Left ventricle myocardium superior (tissue), 1 donor: ENCODE data around the gene CIAO2A. TPM values are rescaled to one million over a fixed set of nuclear protein-coding genes. Genes with fewer than 3 reads are reported as not detected.
"Not testable (repeated sequence)": the region's sequence is repeated elsewhere in the genome, so short reads cannot be mapped to it uniquely, and the experiment has no call there.

Experiments
- ATAC-seq: fragments of 200-7000 bp; cut with Tn5 transposase; one replicate; pipeline ENCODE4 v1.9.1; 2020; ENCODE audit warnings: mild to moderate bottlenecking, moderate library complexity
- DNase-seq: peaks from one replicate; pipeline ENCODE4 v3.0.0-alpha.2; 2020
- intact Hi-C: fragments of 100-400 bp; cut with micrococcal nuclease; formaldehyde crosslinking; loops from one replicate; pipeline ENCODE4 v1.11.0; 2022
- total RNA-seq: library from RNA; stranded (reverse); fragmentation: NEBNext Ultra II Directional; extraction: Animal tissue kit (Norgen Biotek cat#: 25700); gene quantifications from one replicate; pipeline ENCODE4 v1.2.1, GENCODE V29; 2021
- donor health status: DM: no; HTN: yes; CAD: no; lungs with severe emphysema.

Gene CIAO2A
- total RNA-seq, 1 donor from 2014 or later: 72.2 TPM

- no peak for ATAC-seq
- no peak for DNase-seq
- intact Hi-C loops: no loop called here
These were observed 3.1 kb downstream of the CIAO2A start for GRCh38 chr15:64090527-64090926.

DNA sequence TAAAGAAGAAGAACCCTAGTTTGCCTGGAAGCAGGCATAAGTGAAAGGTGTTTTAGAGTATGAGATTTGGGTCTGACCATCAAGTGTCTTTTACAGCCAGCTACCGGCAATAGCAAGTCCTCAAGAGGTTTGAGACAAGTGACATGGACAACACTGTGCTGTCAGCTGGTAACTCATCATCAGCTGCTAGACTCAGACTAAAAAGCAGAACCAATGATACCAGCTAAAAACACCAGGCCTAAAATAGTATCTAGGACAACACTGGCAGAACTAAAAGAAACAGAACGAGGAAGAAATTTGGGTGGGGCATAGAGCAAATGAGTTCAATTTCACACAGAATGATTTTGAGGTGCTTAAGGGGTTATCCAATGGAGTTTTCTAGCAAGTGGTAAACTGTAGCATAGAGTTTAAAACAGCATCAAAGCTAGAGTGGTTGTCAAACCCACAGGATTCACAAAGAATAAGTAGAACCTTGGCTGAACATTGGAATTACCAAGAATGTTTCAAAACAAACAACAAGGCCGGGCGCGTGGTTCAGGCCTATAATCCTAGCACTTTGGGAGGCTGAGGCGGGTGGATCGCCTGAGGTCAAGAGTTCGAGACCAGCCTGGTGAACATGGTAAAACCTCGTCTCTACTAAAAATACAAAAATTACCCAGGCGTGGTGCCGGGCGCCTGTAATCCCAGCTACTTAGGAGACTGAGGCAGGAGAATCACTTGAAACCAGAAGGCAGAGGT, 3.9 kb downstream of the CIAO2A start:
- peak; percentile 18 for ATAC-seq

DNA sequence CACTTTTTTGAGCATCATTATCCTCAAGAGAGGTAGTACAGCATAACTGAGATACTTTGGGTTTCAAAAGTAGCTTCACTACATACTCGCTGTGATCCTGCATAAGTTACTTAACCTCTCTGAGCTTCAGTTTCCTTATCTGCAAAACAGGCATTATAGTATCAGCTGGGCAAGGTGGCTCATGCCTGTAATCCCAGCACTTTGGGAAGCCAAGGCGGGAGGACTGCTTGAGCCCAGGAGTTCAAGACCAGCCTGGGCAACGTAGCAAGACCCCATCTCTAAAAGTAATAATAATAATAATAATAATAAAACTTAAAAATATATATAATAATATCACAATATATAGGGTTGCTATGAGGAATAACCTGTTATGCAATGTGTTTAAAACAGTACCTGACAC, 10.9 kb downstream of the CIAO2A start:
- intact Hi-C loops: no loop called here
- ATAC-seq (no peak), DNase-seq (no peak)

More for the DNA sequence above, 3.9 kb downstream of the CIAO2A start:
- no peak for DNase-seq
- intact Hi-C loops: no loop called here

GRCh38 chr15:64073496-64073895, 20.1 kb downstream of the CIAO2A start:
- ATAC-seq, intact Hi-C loops, DNase-seq: not testable (repeated sequence)

DNA sequence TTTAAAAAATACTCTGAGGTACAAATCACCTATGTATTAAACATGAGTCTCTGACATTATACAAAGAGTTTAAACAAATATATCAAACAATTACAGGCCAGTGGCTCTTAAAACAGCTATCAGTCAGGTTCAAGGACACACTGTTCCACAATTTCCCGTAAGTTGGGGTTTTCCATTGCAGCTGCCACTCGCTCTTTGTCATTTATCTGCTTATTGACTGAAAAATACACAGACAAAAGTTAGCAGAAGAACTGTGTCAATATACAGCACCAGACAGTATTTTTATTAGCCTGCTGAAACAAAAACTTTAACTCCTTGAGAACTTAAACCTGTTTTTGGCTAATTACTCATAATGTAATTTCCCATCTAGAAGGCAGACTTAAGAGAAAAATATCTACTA, 20.8 kb downstream of the CIAO2A start:
- intact Hi-C loops: no loop called here
- DNase-seq: no peak
- ATAC-seq: no peak

DNA sequence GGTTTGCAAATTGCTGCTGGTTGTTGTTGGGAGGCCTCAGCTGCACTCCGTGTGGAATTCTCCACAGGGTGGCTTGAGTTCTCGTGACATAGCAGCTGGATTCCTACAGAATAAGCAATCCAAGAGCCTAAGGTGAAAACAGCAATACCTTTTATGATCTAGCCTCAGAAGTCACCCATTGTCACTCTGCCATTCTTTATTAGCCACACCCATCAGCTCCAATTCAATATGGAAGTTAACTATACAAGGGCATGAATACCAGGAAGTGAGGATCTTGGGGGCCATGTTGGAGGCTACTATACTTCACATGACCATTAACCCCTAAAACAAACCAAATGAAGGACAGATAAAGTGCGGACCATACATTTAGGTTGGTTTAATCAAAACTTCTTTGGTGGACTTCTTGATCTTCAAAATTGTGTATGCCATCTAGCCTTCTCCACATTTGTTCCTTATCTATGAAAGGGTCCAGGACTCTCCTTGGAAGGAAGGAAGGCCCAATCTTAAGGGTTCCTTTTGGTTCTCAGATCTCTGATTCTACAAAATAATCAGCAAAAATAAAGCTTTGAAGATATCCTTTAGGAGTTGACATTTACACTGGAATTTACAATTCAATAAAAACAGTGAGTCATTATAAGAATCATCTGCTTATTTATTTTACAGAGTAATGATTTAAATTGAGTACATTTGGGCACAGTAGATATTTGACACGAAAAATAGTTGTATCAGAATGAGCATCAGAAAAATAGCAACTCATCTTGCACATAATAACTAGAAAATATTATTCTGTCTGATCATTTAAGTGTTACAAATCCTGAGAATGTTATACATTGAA, 21.5 kb downstream of the CIAO2A start:
- no peak for DNase-seq
- no peak for ATAC-seq
- intact Hi-C loops: no loop called here

DNA sequence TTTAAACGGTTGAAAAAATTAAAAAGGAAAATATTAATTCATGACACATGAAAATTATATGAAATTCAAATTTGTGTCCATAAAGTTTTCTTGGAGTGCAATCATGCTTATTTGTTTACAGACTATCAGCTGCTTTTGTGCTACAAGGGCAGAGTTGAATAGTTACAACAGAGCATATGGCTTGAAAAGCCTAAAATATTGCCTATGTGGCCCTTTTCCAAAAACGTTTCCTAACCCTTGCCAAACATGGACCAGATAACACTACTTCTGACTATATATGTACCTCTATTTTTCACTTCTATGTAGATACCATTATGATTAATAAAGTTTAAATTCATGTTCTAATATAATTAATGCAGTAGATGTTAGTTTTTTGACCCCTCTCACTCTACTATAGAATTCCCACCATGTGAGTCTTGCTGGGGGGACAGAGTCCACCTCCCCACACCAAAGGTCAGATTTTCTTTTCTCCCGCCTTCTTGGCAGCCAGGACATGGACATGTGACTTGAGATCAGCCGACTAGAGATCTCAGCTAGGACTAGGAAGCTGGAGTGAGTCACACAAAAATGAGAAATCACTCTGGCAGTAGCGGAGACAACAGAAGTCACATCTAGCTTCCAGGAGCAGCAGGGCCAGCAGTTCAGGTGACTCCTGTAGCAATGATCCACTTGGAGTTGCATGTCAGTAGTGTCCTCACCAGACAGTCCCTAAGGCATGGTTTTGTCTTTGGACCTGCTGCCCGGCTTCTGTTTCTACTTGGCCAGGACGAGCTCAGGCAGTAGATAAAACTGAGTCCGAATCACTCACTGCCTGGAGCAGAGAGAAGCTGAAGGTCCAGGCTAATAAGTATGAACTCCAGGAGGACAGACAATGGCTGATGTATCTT, 22.4 kb downstream of the CIAO2A start:
- ATAC-seq (peak; percentile 66), DNase-seq (no peak)
- intact Hi-C loops: no loop called here

DNA sequence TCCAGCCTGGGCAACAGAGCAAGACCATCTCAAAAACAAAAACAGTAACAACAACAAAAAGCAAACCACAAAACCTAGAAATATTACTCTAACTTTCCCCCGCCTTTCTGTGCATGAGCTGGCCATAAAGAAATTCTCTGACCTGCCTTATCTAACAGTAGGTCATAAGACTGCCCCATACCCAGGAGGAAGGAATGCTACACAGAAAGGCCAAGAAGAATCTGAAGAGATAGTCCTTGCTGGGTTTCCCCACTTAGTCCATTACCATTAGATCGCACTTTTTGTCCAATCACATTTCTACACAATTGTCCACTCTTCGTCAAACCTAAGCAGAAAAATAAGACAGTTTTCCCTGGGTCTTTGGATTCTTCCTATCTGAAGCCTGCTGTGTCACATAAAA, 23.5 kb downstream of the CIAO2A start:
- intact Hi-C loops: no loop called here
- DNase-seq: no peak
- ATAC-seq: no peak

- intact Hi-C loops: loop anchor here (5.0 kb wide), 1 partner anchor 316 kb away; no protein-coding TSS in a partner anchor
- DNase-seq (no peak), ATAC-seq (no peak)
These were observed 25.5 kb downstream of the CIAO2A start for GRCh38 chr15:64068133-64068532.

DNA sequence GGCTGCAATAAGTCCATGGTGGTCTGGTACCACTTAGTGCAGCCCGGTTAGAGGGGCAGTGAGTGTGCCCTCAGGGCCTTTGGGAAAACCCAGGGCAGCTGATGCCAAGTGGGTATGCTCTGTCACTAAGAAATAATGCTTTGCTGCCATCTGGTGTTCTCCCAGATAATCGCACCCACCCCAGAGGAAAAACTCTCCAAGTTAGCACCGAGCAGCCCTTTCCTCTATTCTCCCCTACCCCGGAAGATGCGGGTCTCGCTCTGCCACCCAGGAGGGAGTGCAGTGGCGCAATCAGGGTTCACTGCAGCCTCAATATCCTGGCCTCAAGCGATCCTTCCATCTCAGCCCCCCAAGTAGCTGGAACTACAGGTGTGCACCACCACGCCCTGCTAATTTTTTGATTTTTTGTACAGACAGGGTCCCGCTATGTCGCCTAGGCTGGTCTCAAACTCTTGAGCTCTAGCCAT, 26.0 kb downstream of the CIAO2A start:
- DNase-seq (no peak), ATAC-seq (peak; percentile 74)

GRCh38 chr15:64066451-64066850, 27.2 kb downstream of the CIAO2A start:
- ATAC-seq: no peak
- DNase-seq: no peak
- intact Hi-C loops: loop anchor here (5.0 kb wide), 1 partner anchor 314 kb away; no protein-coding TSS in a partner anchor

More for the DNA sequence above, 26.0 kb downstream of the CIAO2A start:
- intact Hi-C loops: loop anchor here (5.0 kb wide), 1 partner anchor 315 kb away; no protein-coding TSS in a partner anchor

DNA sequence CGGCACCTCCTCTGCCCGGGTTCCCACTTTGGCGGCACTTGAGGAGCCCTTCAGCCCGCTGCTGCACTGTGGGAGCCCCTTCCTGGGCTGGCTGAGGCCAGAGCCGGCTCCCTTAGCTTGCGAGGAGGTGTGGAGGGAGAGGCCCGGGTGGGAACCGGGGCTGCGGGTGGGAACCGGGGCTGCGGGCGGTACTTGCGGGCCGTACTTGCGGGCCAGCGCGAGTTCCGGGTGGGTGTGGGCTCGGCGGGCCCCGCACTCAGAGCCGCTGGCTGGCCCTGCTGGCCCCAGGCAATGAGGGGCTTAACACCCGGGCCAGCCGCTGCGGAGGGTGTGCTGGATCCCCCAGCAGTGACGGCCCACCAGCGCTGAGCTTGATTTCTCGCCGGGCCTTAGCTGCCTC, 32.9 kb downstream of the CIAO2A start:
- no peak for ATAC-seq
- intact Hi-C loops: no loop called here
- DNase-seq: no peak

DNA sequence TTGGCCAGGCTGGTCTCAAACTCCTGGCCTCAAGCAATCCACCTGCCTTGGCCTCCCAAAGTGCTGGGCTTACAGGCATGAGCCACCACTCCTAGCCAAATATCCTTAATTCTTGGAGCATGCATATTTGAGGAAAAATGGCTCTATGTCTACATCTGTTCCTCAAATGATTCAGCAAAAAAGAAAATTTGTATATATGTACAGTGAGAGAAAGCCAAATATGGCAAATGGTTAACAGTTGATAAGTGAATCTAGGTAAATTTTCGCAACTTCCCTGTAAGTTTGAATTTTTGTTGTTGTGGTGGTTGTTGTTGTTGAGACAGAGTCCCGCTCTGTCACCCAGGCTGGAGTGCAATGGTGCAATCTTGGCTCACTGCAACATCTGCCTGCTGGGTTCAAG, 34.5 kb downstream of the CIAO2A start:
- ATAC-seq, intact Hi-C loops, DNase-seq: not testable (repeated sequence)

GRCh38 chr15:64058279-64058678, 35.4 kb downstream of the CIAO2A start:
- ATAC-seq (no peak), DNase-seq (no peak)
- intact Hi-C loops: no loop called here

GRCh38 chr15:64053674-64054073, 40.0 kb downstream of the CIAO2A start:
- ATAC-seq, DNase-seq, intact Hi-C loops: not testable (repeated sequence)

DNA sequence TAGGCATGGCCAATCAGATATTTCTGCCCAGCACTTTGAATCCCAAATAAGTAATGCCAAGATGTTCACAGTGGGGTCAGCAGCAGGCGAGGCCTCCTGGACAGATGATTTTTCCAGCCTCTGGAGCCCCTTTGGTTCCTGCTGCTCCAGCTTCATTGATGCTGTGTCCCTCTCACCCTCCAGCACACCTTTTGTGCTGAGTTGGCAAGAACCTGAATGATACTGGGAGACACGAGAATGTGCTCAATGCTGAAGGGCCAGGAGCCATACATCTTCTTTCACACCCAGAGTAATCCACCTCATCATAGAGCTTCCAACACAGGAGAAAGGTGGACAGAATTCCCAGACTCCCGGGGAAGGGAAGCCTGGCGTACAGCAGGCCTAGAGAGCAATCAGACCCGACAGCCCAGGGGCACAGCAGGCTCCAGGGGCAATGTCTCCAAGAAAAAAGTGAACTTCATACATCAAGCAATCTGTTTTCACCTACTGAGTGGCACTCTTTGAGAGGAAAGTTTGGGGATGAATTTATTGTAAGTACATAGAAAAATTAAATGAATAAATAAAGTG, 40.6 kb downstream of the CIAO2A start:
- intact Hi-C loops: no loop called here
- ATAC-seq (no peak), DNase-seq (no peak)

DNA sequence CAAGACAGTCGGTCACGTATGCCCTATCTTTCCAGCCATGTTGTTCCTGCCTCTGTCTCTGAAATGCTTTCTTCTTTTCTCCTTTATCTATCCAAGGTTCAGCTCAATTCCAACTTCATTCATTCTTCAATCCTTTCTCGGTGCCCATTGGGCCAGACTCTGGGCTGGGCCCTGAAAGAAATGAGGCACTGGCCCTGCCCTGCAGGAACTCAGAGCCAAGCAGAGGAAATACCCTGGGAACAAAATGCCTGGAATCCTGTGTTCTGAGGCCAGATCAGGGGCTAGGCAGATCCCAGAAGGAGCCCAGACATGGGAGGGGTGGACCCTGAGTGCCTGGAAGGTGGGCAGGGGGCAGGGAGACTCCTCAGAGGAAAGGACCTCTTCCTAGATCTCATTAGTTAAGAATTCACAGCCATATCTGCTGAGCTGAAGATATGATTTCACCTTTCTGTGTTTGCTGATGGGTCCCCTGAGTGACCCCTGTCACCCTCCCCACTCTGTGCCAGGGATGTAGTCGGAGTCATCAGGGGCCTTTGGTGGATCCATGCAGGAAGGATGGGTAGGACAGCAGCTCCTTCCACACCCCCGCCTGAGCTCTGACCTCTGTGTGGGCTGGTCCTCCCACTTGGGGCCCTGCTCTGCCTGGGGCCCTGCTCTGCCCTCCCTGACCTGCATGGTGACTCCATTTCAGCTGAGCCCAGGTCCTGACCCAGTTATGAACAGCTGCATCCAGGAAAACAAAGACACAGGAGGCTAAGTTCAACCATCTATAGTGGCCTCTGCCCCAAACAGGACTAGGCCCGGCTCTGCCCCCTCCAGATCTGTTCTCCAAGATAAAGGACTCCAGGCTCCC, 42.0 kb downstream of the CIAO2A start:
- DNase-seq: no peak
- no peak for ATAC-seq
- intact Hi-C loops: no loop called here

DNA sequence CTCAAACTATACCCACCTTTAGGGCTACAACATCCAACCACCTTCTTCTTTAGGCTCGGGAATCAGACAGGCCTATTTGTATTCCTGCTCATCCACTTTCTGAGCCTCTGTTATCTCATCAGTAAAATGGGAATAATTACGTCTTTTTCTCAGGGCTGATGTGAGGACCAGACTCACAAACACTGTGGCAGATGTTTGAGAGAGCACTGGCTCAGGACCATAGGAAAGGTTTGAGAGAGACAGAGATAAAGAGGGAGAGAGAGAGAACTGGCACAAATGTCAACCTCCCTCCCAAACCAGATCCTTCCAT, 42.6 kb downstream of the CIAO2A start:
- no peak for DNase-seq
- intact Hi-C loops: no loop called here
- no peak for ATAC-seq
